ENCODE measurements around the gene TBKBP1. TPM values are rescaled to one million over a fixed set of nuclear protein-coding genes. Genes with fewer than 3 reads are reported as not detected.

TBKBP1 gene
- total RNA-seq, 2 experiments from 2014 or later: 2.4 to 3.0 TPM

GRCh38 chr17:47684535-47685193, 9.3 kb upstream of the TBKBP1 start:
- H3K27me3 Mint-ChIP-seq: no peaks in the 10 kb centered on the region

GRCh38 chr17:47685556-47686275, 8.2 kb upstream of the TBKBP1 start:
- H3K4me3 ChIP-seq (ENCODE audit: low read length): no peak overlapping the region
- DNase-seq: no peak
- peaks cover 47% of the 10 kb centered on the region for H3K36me3 ChIP-seq (ENCODE audit: insufficient read depth, low read length)
- intact Hi-C loops (cut with DNase I, micrococcal nuclease): no loop called here
- no peak overlapping the region for H3K27ac Mint-ChIP-seq
- ATAC-seq (ENCODE audit: poor library complexity): no peak
- peaks cover 51% of the 10 kb centered on the region for H3K36me3 Mint-ChIP-seq (ENCODE audit: low read depth)
- H3K4me1 Mint-ChIP-seq (ENCODE audit: low read depth): peaks cover under 1% of the 10 kb centered on the region
- no peaks in the 10 kb centered on the region for H3K27me3 ChIP-seq (ENCODE audit: control insufficient read depth in 1 of 2, insufficient read depth in 2 of 2, low read length in 2 of 2)
- ChIA-PET POLR2A (no interaction called here), CTCF (no interaction called here)
- no peak for TF ChIP-seq CTCF (IDR thresholded peaks at IDR 0.05)
- H3K27ac ChIP-seq (ENCODE audit: low read depth in 1 of 2, low read length in 2 of 2): no peak overlapping the region
- no peak overlapping the region for H3K4me3 Mint-ChIP-seq
- H3K27me3 Mint-ChIP-seq: no peaks in the 10 kb centered on the region
- H3K9me3 Mint-ChIP-seq: no peaks in the 10 kb centered on the region
- no peaks in the 10 kb centered on the region for H3K9me3 ChIP-seq (ENCODE audit: control insufficient read depth in 1 of 2, insufficient read depth in 1 of 2, low read length in 2 of 2)
- H3K4me1 ChIP-seq (ENCODE audit: insufficient read depth, low read length): no peaks in the 10 kb centered on the region

More at GRCh38 chr17:47684535-47685193, 9.3 kb upstream of the TBKBP1 start:
- Histone ChIP-seq H3K27ac (ENCODE audit: low read depth in 1 of 2, low read length in 2 of 2) (no peak overlapping the region), H3K4me1 (ENCODE audit: insufficient read depth, low read length) (no peaks in the 10 kb centered on the region), H3K9me3 (ENCODE audit: control insufficient read depth in 1 of 2, insufficient read depth in 1 of 2, low read length in 2 of 2) (no peaks in the 10 kb centered on the region), H3K36me3 (ENCODE audit: insufficient read depth, low read length) (peaks cover 57% of the 10 kb centered on the region), H3K27me3 (ENCODE audit: control insufficient read depth in 1 of 2, insufficient read depth in 2 of 2, low read length in 2 of 2) (no peaks in the 10 kb centered on the region), H3K4me3 (ENCODE audit: low read length) (no peak overlapping the region)
- intact Hi-C loops (cut with DNase I, micrococcal nuclease): no loop called here
- peaks cover 5% of the 10 kb centered on the region for H3K4me1 Mint-ChIP-seq (ENCODE audit: low read depth)
- H3K9me3 Mint-ChIP-seq: no peaks in the 10 kb centered on the region
- CTCF ChIA-PET: no interaction called here
- TF ChIP-seq CTCF (IDR thresholded peaks at IDR 0.05): no peak
- no peak overlapping the region for H3K4me3 Mint-ChIP-seq
- H3K27ac Mint-ChIP-seq: peak overlapping the region; percentile 13
- POLR2A ChIA-PET: no interaction called here
- H3K36me3 Mint-ChIP-seq (ENCODE audit: low read depth): peaks cover 62% of the 10 kb centered on the region
- ATAC-seq (ENCODE audit: poor library complexity): no peak
- DNase-seq: no peak

- DNase-seq (no peak), ATAC-seq (ENCODE audit: poor library complexity) (no peak)
- Histone ChIP-seq H3K4me1 (ENCODE audit: insufficient read depth, low read length) (no peaks in the 10 kb centered on the region), H3K36me3 (ENCODE audit: insufficient read depth, low read length) (peaks cover 43% of the 10 kb centered on the region), H3K27ac (ENCODE audit: low read depth in 1 of 2, low read length in 2 of 2) (no peak overlapping the region), H3K27me3 (ENCODE audit: control insufficient read depth in 1 of 2, insufficient read depth in 2 of 2, low read length in 2 of 2) (no peaks in the 10 kb centered on the region), H3K9me3 (ENCODE audit: control insufficient read depth in 1 of 2, insufficient read depth in 1 of 2, low read length in 2 of 2) (no peaks in the 10 kb centered on the region), H3K4me3 (ENCODE audit: low read length) (no peak overlapping the region)
- intact Hi-C loops (cut with DNase I, micrococcal nuclease): no loop called here
- ChIA-PET POLR2A (no interaction called here), CTCF (no interaction called here)
- Mint-ChIP-seq H3K4me1 (ENCODE audit: low read depth) (no peaks in the 10 kb centered on the region), H3K27ac (no peak overlapping the region), H3K36me3 (ENCODE audit: low read depth) (peaks cover 46% of the 10 kb centered on the region), H3K4me3 (no peak overlapping the region), H3K9me3 (no peaks in the 10 kb centered on the region), H3K27me3 (no peaks in the 10 kb centered on the region)
- TF ChIP-seq CTCF (IDR thresholded peaks at IDR 0.05): no peak
These were observed 7.7 kb upstream of the TBKBP1 start for GRCh38 chr17:47686276-47686635.
